OCI-M2 (cell line): ENCODE measurements around the gene KRTAP4-1.
"Not testable (repeated sequence)": the region's sequence is repeated elsewhere in the genome, so short reads cannot be mapped to it uniquely, and the experiment has no call there.

Source experiments
- DNase-seq: peaks from one replicate; lab custom pipeline; 2025; ENCODE audit not compliant: unreplicated experiment; lab: John Stamatoyannopoulos, UW

Gene KRTAP4-1

DNA sequence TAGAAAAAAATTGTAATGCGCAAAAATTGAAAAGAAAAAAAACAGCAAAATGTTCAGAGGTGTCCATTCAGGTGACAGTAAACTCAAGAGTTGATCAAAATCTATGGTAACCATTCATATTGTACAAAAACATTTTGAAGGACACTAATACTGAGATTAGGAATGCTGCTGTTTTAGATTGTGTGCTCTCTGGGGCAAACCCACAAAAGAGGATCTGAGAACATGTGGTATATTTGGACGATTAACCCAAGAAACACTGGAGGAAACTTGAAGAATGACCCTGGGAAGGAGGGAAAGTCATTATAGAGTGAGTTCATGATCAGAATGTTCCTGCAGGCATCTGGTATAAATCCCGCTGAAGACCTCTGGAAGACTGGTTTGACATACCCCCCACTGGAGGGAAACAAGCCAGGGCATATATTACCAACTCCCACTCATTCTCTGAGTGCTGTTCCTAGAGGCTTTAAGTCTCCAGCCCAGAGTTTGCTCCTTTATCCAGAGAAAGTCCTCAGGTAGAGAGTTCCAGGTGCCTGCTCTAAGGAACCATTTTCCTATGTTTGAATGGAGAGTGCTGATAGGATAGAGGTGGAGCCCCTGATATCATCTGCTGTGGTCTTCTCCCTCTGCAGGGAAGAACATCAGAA lies 7.8 kb downstream of the KRTAP4-1 start:
- DNase-seq, result no peak

DNA sequence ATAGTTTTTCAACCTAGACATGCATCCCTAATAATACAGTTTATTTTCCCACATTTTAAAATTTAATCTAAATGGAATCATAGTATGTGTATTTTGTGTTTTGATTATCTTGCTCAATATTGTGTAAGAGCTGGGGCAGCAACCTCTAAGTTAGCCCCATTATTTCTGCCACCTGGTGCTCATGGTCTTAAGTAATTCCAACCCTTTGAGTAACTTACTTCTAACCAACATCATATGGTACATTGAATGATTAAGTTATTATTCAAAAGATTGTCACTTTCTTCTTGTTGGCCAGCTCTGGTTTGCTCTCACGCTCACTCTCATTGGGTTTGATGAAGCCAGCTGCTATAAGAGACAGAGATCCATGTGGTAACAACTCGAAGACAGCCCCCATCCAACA lies 12.8 kb downstream of the KRTAP4-1 start:
- no peak for DNase-seq

DNA sequence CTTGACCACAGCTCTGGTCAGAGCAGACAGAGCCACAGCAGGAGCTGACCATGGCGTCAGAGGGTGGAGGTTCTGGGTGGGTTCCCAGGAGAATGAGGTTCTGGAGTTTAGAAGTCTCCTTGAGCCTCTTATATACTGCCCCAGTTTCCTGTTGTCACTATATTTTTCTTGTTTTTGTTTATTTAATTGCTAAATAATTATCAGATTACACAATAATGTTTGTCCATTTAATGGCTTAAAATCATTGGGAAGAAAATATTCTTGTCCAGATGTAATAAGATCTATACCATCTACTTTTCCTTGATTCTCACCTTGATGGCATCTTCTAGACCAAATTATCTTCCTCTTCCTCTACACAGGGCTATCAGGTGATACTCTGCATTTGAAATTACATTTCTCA lies 16.6 kb downstream of the KRTAP4-1 start, which contains the start of gene KRTAP4-3:
KRTAP4-3 (minus strand) TSS at position 101 of the 400 bp plus-strand sequence; CDS start at position 52, 49 bp downstream.
- no peak for DNase-seq

DNA sequence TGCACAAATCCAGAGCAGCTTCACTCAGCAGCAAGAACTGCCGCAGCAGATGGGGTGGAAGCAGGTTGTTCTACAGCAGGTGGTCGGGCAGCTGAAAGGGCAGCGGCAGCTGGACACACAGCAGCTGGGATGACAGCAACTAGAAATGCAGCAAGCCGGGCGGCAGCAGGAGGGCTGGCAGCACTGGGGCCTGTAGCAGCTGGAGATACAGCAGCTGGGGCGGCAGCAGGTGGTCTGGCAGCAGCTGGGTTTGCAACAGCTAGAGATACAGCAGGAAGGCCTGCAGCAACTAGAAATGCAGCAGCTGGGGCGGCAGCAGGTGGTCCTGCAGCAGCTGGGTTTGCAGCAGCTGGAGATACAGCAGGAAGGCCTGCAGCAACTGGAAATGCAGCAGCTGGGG lies 17.1 kb downstream of the KRTAP4-1 start:
- no peak for DNase-seq

DNA sequence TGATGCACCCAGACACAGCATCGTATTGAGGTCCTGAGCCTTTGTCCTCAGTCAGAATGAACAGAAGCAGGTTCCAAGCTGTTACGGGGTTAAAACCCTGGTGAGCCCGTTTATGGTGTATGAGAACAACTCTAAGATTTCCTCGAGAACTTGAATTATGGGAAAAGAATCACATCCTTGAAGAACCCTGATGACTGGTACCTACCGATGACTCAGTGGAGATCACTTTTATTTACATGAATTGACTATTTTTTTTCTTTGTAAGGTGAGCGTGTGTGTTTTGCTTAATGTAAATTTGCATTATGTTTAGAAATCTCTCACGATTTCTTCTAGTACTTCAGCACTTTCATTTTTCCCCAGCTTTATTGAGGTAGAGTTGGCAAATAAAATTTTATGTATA lies 20.9 kb downstream of the KRTAP4-1 start:
- no peak for DNase-seq

DNA sequence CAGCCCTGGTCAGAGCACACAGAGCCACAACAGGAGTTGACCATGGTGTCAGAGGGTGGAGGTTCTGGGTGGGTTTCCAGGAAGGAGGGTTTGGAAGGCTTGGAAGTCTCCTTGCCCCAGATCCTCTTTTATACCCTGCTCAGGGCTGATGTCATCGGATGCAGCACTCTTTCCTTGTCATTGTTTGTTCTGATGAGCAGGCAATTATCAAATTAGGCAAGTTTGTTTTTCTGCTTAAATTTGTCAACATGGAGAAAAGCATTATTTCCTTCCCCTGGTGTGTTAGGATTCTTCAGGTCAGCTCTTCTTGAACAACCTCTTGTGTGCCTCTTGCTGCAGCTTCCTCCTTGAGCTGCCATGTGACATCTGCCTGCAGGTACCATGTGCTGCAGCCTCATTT lies 24.1 kb downstream of the KRTAP4-1 start, which contains the start of gene KRTAP4-4:
KRTAP4-4 (minus strand) TSS at position 101 of the 400 bp plus-strand sequence; CDS start at position 44, 57 bp downstream.
- no peak for DNase-seq

DNA sequence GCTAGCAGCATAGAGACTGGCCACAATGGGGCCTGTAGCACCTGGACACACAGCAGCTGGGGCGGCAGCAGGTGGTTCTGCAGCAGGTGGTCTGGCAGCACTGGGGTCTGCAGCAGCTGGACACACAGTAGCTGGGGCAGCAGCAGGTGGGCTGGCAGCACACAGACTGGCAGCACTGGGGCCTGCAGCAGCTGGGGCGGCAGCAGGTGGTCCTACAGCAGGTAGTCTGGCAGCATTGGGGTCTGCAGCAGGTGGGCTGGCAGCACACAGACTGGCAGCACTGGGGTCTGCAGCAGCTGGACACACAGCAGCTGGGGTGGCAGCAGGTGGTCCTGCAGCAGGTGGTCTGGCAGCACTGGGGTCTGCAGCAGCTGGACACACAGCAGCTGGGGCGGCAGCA lies 24.5 kb downstream of the KRTAP4-1 start:
- DNase-seq, result not testable (repeated sequence)

DNA sequence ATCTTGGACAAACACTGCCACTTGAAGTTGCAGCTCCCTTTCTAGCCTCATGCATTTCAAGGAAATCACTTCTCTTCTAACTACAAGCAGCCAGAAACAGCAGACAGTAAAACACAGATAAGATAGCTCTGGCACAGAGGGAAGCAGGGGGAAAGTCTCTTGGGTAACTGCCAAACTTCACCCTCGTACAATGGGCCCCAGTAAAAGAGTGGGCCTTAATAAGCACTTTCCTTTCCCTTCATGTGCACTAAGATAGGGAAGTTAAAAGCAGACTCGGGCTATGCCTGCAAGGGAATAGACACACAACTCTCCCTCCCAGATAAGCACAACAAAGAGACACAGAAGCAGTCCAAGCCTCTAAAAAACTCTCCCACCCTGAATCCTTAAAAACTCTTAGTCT lies 30.9 kb downstream of the KRTAP4-1 start:
- no peak for DNase-seq

DNA sequence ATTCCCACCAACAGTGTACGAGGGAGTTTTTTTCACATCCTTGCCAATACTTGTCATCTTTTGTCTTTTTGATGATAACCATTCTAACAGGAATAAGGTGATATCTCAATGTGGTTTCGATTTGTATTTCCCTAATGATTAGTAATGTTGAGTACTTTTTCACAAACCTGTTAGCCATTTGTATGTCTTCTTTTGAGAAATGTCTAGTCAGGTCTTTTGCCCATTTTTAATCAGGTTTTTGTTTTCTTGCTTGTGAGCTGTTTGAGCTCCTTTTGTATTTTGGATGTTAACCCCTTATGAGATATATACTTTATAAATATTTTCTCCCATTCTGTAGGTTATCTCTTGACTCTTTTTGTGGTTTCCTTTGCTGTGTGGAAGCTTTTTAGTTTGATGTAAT lies 33.2 kb downstream of the KRTAP4-1 start:
- no peak for DNase-seq

DNA sequence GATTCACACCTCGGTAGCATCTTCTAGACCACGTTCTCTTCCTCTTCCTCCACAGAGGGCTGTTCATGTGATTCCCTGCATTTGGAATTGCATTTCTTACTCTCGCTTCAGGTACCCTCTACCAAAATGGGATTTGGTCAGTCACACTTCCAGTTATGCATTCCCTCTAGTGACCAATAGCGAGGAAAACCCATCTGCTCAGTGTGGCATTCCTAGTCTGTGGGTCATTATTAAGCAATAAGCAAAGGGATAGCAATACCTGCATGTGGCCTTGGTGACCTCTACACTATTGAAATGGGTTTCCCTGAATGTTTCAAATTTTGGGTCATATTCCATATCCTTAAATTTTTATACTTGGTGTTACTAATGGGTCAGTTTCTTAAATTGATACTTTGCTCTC lies 34.7 kb downstream of the KRTAP4-1 start:
- DNase-seq, result no peak

DNA sequence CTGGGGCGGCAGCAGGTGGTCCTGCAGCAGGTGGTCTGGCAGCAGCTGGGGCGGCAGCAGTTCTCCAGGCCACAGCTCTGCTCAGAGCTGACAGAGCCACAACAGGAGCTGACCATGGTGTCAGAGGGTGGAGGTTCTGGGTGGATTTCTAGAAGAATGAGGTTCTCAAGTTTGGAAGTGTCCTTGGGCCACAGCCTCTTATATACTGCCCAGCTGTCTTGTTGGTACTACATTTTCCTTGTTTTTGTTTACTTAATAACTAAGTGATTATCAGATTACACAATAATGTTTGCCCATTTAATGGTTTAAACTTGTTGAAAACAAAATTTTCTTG lies 35.1 kb downstream of the KRTAP4-1 start, which contains the start of gene KRTAP4-5:
KRTAP4-5 (minus strand) TSS at position 174 of the 334 bp plus-strand sequence; CDS start at position 116, 58 bp downstream.
- DNase-seq, result no peak

DNA sequence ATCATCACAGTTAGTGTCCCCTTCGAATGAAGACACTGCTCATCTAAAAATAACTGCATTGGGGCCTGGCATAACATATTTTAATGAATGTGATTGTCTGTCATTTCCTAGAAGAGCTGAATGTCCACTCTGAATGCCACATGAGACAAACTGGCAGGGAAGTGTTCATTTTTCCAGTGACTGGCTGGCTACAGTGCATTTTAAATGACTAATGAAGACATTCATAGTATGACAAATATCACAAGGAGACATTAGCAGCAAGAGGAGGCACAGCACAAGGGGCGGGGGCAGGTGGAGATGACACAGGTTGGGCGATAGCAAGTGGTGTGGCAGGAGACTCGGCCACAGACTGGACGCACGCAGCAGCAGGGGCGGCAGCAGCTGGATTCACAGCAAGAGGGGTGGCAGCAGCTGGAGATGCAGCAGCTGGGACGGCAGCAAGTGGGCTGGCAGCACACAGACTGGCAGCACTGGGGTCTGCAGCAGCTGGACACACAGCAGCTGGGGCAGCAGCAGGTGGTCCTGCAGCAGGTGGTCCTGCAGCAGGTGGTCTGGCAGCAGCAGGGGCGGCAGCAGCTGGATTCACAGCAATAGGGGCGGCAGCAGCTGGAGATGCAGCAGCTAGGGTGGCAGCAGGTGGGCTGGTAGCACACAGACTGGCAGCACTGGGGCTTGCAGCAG lies 35.6 kb downstream of the KRTAP4-1 start:
- DNase-seq, result not testable (repeated sequence)

DNA sequence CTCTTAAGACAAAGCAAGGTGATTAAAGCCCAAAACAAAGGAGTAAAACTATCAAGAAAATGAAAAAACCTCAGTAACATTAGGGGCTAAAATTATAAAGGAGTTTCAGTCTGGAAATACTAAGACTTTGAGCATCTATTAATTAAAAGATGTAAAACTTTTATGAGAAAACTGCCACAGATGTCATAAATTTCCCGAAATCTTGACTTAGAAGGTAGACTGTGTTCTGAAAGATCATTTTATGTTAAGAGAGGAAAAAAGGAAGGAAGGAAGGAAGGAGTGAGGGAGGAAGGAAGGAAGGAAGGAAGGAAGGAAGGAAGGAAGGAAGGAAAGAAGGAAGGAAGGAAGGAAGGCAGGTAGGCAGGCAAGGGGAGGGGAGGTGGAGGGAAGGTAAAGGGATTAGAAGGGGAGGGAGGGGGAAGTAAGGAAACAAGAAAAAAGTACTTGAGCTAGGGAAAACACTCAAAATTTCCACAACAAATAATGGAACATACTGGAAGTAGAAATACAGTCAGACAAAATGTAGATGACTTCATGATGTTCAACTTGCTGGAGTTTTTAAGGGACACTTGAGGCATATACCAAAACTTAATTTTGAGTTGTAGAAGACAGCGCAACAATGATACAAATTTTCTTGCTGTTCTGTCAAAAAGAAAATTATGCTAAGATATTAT lies 37.0 kb downstream of the KRTAP4-1 start:
- DNase-seq, result no peak

DNA sequence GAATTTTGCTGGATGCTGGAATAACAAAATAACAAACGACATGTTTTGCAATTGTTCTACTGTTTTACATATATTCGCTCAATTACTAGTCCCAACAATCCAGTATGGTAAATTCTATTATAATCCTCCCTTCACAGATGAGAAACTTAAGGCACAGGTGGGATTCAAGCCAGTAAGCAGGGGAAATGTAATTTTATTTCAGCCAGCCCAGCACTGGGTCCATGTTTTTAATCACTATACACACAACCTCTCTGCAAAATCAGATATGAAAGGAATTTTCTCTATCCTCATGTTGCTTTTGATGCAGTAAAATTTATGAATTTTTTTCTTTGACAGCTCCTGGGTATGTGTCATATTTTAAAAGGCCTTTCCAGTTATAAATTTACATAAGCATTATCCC lies 39.5 kb downstream of the KRTAP4-1 start:
- no peak for DNase-seq

DNA sequence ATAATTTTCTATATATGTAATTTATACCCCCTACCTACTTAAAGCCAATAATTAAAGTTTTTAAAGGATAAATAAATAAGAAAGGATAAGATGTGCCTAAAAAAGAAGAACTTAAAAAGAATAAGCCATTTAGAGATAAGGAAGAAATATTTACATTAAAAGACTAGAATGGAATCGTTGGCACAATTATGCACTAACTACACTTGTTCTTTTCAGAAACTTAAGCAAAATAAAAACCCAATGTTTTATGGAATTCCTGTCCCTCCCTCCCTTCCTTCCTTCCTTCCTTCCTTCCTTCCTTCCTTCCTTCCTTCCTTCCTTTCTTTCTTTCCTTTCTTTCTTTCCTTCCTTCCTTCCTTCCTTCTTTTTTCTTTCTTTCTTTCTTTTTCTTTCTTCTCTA lies 39.9 kb downstream of the KRTAP4-1 start:
- DNase-seq, result no peak

DNA sequence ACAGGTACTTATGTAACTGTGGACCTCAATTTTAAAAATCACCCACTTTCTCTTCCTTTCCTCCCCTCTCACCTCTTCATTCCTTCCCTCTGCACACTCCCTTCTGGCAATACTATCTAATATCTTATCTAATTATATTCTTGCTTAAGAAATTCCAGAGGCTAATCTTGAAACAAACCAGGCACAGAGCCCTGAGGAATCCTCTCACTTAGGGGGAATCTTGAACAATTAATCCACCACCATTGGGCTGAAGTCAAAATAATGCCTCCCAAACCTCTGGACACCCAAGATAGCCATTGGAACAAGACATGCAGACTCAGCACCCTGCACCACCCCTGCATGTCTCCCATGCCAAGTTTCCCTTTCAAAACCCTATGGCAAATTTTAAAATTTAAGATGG lies 43.4 kb downstream of the KRTAP4-1 start:
- no peak for DNase-seq

DNA sequence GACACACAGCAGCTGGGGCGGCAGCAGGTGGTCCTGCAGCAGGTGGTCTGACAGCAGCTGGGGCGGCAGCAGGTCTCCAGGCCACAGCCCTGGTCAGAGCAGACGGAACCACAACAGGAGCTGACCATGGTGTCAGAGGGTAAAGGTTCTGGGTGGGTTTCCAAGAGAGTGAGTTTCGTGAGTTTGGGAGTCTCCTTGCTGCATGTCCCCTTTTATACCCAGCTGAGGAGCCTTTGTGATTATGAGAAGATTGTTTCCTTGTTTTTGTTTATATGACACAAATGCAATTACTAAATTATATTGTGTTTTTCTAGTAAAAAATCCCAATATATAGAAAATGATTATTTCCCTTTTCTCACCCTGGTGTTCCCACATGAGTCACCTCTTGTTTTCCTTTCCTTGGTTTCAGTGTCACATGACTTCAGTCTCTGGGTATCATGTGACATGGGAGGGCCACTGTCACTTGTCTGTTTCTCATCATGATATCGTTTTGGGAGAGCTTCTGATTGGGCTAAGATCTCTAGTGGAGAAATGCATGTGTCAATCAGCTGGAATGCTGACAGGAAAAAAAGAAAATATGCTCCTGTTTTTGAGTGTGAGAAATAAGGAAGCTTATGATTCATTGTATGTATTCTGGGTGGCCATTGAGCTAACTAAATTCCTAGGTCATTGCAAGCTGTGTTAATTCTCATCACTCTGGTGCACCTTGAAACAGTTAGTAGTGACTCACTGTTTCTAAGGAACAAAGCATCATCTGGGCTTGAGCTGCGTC lies 44.2 kb downstream of the KRTAP4-1 start, which contains the start of gene KRTAP4-6:
KRTAP4-6 (minus strand) TSS at position 185 of the 772 bp plus-strand sequence; CDS start at position 128, 57 bp downstream.
- DNase-seq, result no peak

DNA sequence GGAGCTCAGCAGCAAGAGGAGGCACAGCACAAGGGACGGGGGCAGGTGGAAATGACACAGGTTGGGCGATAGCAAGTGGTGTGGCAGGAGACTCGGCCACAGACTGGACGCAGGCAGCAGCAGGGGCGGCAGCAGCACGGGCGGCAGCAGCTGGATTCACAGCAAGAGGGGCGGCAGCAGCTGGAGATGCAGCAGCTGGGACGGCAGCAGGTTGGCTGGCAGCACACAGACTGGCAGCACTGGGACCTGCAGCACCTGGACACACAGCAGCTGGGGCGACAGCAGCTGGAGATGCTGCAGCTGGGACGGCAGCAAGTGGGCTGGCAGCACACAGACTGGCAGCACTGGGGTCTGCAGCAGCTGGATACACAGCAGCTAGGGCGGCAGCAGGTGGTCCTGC lies 44.8 kb downstream of the KRTAP4-1 start:
- not testable (repeated sequence) for DNase-seq
